GM12878 (cell line): Measurements from ENCODE around the gene SSH2. TPM values are rescaled to one million over a fixed set of nuclear protein-coding genes. Genes with fewer than 3 reads are reported as not detected.

Source experiments
- ATAC-seq: fragments of 200-7000 bp; cut with Tn5 transposase; 3 replicates; pipeline ENCODE4 v1.9.1; 2020; ENCODE audit warnings: mild to moderate bottlenecking, moderate library complexity
- BruUV-seq: library from RNA; stranded (reverse); fragments of 400-500 nt; replicated peaks from 2 replicates; lab custom pipeline; 2021; lab: Mats Ljungman, UMichigan
- CTCF ChIA-PET: fragments of 300-600 bp; sonication (Branson Sonifier 250); formaldehyde crosslinking; extraction: SDS; loops from one replicate; lab custom pipeline; 2021; ENCODE audit warnings: inconsistent platforms; lab: Yijun Ruan, JAX
- POLR2A ChIA-PET: fragments of 350-600 bp; formaldehyde crosslinking; extraction: SDS; loops from one replicate; lab custom pipeline; 2021; ENCODE audit warnings: inconsistent platforms; lab: Charles Lee
- RAD21 ChIA-PET: fragments of 300-600 bp; sonication (Branson Sonifier 250); formaldehyde crosslinking; loops from one replicate; lab custom pipeline; 2023; ENCODE audit warnings: antibody characterized with exemption; ENCODE audit not compliant: unreplicated experiment; lab: Charles Lee
- SMC1A ChIA-PET: fragments of 300-600 bp; sonication (Branson Sonifier 250); formaldehyde crosslinking; loops from one replicate; lab custom pipeline; 2023; ENCODE audit not compliant: unreplicated experiment, uncharacterized antibody; lab: Charles Lee
- DNase-seq: peaks from one replicate; pipeline ENCODE4 v3.0.0-alpha.2; 2011; ENCODE audit warnings: low read depth, low spot score
- FAIRE-seq: peaks from 3 replicates; lab custom pipeline; 2011; peaks lifted over from hg19 to GRCh38; lab: Jason Lieb, UNC
- H2AFZ ChIP-seq: 2 replicates; pipeline ENCODE4 v1.6.0; 2011; ENCODE audit warnings: low read depth, low read length, control low read depth; ENCODE audit not compliant: control insufficient read depth
- H3K27ac ChIP-seq: 2 replicates; pipeline ENCODE4 v1.5.1; 2011; ENCODE audit warnings: control low read depth; ENCODE audit not compliant: control insufficient read depth, insufficient read depth
- H3K27me3 ChIP-seq, 2 experiments: replicated peaks in 1 of 2; 2 replicates each; pipeline versions ENCODE4 v1.6.0 to v1.6.1; 2011; ENCODE audit warnings: low read length in 1 of 2; ENCODE audit not compliant: control insufficient read depth in 2 of 2, insufficient read depth in 2 of 2
- H3K36me3 ChIP-seq, 2 experiments: 2 replicates each; pipeline ENCODE4 v1.5.1; 2011; ENCODE audit warnings: low read length in 1 of 2; ENCODE audit not compliant: control insufficient read depth in 2 of 2, insufficient read depth in 2 of 2
- H3K4me1 ChIP-seq: 2 replicates; pipeline ENCODE4 v1.6.1; 2011; ENCODE audit warnings: mild to moderate bottlenecking, low read length, moderate library complexity, mixed read lengths; ENCODE audit not compliant: control insufficient read depth, insufficient read depth
- H3K4me2 ChIP-seq: 2 replicates; pipeline ENCODE4 v1.6.0; 2011; ENCODE audit warnings: control low read depth; ENCODE audit not compliant: control insufficient read depth, insufficient read depth
- H3K4me3 ChIP-seq: fragments of 200-600 bp; sonication (generic); 2 replicates; pipeline ENCODE4 v1.5.1; 2016
- H3K79me2 ChIP-seq: 2 replicates; pipeline ENCODE4 v1.6.0; 2011; ENCODE audit warnings: low read length; ENCODE audit not compliant: control insufficient read depth, insufficient read depth
- H3K9ac ChIP-seq: 2 replicates; pipeline ENCODE4 v1.8.0; 2011; ENCODE audit warnings: low read length, control low read depth, mixed read lengths; ENCODE audit not compliant: control insufficient read depth, insufficient read depth
- H3K9me3 ChIP-seq: replicated peaks from 3 replicates; pipeline ENCODE4 v1.5.1; 2011; ENCODE audit warnings: mild to moderate bottlenecking, low read length; ENCODE audit not compliant: control insufficient read depth, insufficient read depth
- H4K20me1 ChIP-seq: 2 replicates; pipeline ENCODE4 v1.6.0; 2011; ENCODE audit not compliant: control insufficient read depth, insufficient read depth
- E2F4 ChIP-seq: IDR thresholded peaks from 2 replicates; pipeline ENCODE4 v1.6.1; 2012; ENCODE audit warnings: low read depth, low read length, improper control_type of control experiment
- JUND ChIP-seq: IDR thresholded peaks from 2 replicates; pipeline ENCODE4 v1.6.1; 2012; ENCODE audit warnings: low read depth, mild to moderate bottlenecking, low read length, improper control_type of control experiment, moderate library complexity
- MTA2 ChIP-seq: fragments of 450-650 bp; IDR thresholded peaks from 2 replicates; pipeline ENCODE4 v1.6.1; 2016; ENCODE audit warnings: low read depth, mild to moderate bottlenecking, moderate library complexity
- NFIC ChIP-seq: IDR thresholded peaks from 2 replicates; pipeline ENCODE4 v1.6.1; 2012; ENCODE audit warnings: low read depth, mild to moderate bottlenecking, inconsistent platforms, low read length, moderate library complexity
- POLR2A ChIP-seq: IDR thresholded peaks from 2 replicates; pipeline ENCODE4 v1.6.1; 2011; ENCODE audit warnings: low read depth, mild to moderate bottlenecking, low read length
- RELA ChIP-seq: fragments of 450-650 bp; IDR thresholded peaks from 2 replicates; pipeline ENCODE4 v1.8.0; 2014; ENCODE audit warnings: borderline replicate concordance; ENCODE audit not compliant: partially characterized antibody
- STAT3 ChIP-seq: IDR thresholded peaks from 2 replicates; pipeline ENCODE4 v1.6.1; 2011; ENCODE audit warnings: low read depth, low read length, improper control_type of control experiment
- ZNF687 ChIP-seq: fragments of 450-650 bp; IDR thresholded peaks from 2 replicates; pipeline ENCODE4 v1.6.1; 2017; ENCODE audit warnings: mild to moderate bottlenecking, moderate library complexity
- ZSCAN29 ChIP-seq: fragments of 450-650 bp; IDR thresholded peaks from 2 replicates; pipeline ENCODE4 v1.6.1; 2017; ENCODE audit warnings: mild to moderate bottlenecking, moderate library complexity
- WGBS: methylation state at CpG from one replicate; pipeline ENCODE4 v1.1.6; 2016; ENCODE audit warnings: low lambda C conversion rate; ENCODE audit not compliant: insufficient replicate concordance, insufficient coverage; ENCODE audit errors: missing lambda C conversion rate; 5-methylcytosine and 5-hydroxymethylcytosine counted together
- in situ Hi-C: fragments of 300-500 bp; cut with MboI; formaldehyde crosslinking; loops from 9 replicates; pipeline ENCODE4 v1.14.3; 2018; ENCODE audit warnings: mixed read lengths
- intact Hi-C: fragments of 100-400 bp; cut with micrococcal nuclease; formaldehyde crosslinking; loops from one replicate; pipeline ENCODE4 v1.14.2; 2022; ENCODE audit not compliant: unreplicated experiment
- polyA plus RNA-seq, 11 experiments: library from polyadenylated mRNA; depleted of rRNA in 4 of 11; unstranded in 6 of 11; stranded (reverse) in 5 of 11; fragments of >200 nt; fragmentation: Nextera tagmentation in 4 of 11; fragmentation: Illumina TruSeq in 1 of 11; extraction: Ambion mirVana in 4 of 11; extraction: Trizol in 1 of 11; gene quantifications; 1 replicate in 1 of 11; 2 replicates in 10 of 11; pipeline versions ENCODE4 v1.2.1 to v1.2.3, GENCODE V29; 2011 to 2016; ENCODE audit warnings: inconsistent platforms in 2 of 11, missing spikeins in 2 of 11, low read depth in 1 of 11
- total RNA-seq, 4 experiments: library from RNA; depleted of rRNA in 3 of 4; stranded (reverse); fragments of >200 nt in 3 of 4; fragmentation: Illumina TruSeq in 1 of 4; extraction: Trizol in 1 of 4; gene quantifications; 2 replicates each; pipeline versions ENCODE4 v1.2.1 to v1.2.3, GENCODE V29; 2013 to 2021

Gene SSH2
- total and polyA plus RNA-seq, 10 of the 15 experiments (the other 5 are each of a cell fraction or from before 2014, with no cell fraction given), result 9.3 to 65.9 (median 34.0) TPM

- ChIA-PET SMC1A (interaction anchor here (0.9 to 19.7 kb wide), 11 partner anchors 8 to 44 kb away, joined by 3 to 297 read pairs (median 7); no protein-coding TSS in a partner anchor), CTCF (interaction anchor here (0.6 to 4.0 kb wide), 4 partner anchors 14 to 529 kb away, joined by 3 to 13 read pairs (median 6); no protein-coding TSS in a partner anchor), POLR2A (interaction anchor here (0.6 to 3.6 kb wide), 5 partner anchors 8 to 28 kb away, joined by 3 to 14 read pairs (median 6); no protein-coding TSS in a partner anchor), RAD21 (interaction anchor here (1.0 to 7.5 kb wide), 3 partner anchors 26 to 110 kb away, joined by 3 to 28 read pairs (median 4); no protein-coding TSS in a partner anchor)
- DNase-seq, result no peak
- no peak overlapping the region for H3K9ac ChIP-seq
- no peak for TF ChIP-seq JUND
- no peak for TF ChIP-seq ZNF687
- no peak for TF ChIP-seq RELA
- TF ChIP-seq NFIC, result no peak
- no peak for TF ChIP-seq STAT3
- TF ChIP-seq MTA2, result no peak
- TF ChIP-seq POLR2A, result no peak
- TF ChIP-seq ZSCAN29, result no peak
- no peak for TF ChIP-seq E2F4
- H3K4me1 ChIP-seq, result peaks cover 18% of the 10 kb centered on the region
- no peaks in the 10 kb centered on the region for H4K20me1 ChIP-seq
- no peak for FAIRE-seq
- H3K4me3 ChIP-seq, result no peak overlapping the region
- no peaks in the 10 kb centered on the region for H3K9me3 ChIP-seq
- H2AFZ ChIP-seq, result no peak overlapping the region
- H3K27me3 ChIP-seq, result no peaks in the 10 kb centered on the region
- in situ Hi-C loops, result no loop called here
- peaks cover 0 to 13% of the 10 kb centered on the region in 2 experiments; a peak in 3 of 4 replicates for H3K36me3 ChIP-seq
- peaks cover 83% of the 10 kb centered on the region for H3K79me2 ChIP-seq
- no TSS peak for BruUV-seq
- H3K4me2 ChIP-seq, result no peak overlapping the region
- peak; percentile 21; the same call in 2 of the 3 replicates for ATAC-seq
- no peak overlapping the region for H3K27ac ChIP-seq
- WGBS, result 94% methylated on average over 5 of the region's 5 CpGs
- intact Hi-C loops, result no loop called here
These were observed 180.8 kb downstream of the SSH2 start for GRCh38 chr17:29749045-29749825.
